ENCODE measurements around the gene SH3PXD2B. TPM values are rescaled to one million over a fixed set of nuclear protein-coding genes. Genes with fewer than 3 reads are reported as not detected.

SH3PXD2B gene
- total RNA-seq, 1 experiment from 2014 or later: 25.9 TPM

GRCh38 chr5:172436879-172437369 is 17.4 kb downstream of the SH3PXD2B start:
- no peak for DNase-seq (ENCODE audit: low read depth)

DNA sequence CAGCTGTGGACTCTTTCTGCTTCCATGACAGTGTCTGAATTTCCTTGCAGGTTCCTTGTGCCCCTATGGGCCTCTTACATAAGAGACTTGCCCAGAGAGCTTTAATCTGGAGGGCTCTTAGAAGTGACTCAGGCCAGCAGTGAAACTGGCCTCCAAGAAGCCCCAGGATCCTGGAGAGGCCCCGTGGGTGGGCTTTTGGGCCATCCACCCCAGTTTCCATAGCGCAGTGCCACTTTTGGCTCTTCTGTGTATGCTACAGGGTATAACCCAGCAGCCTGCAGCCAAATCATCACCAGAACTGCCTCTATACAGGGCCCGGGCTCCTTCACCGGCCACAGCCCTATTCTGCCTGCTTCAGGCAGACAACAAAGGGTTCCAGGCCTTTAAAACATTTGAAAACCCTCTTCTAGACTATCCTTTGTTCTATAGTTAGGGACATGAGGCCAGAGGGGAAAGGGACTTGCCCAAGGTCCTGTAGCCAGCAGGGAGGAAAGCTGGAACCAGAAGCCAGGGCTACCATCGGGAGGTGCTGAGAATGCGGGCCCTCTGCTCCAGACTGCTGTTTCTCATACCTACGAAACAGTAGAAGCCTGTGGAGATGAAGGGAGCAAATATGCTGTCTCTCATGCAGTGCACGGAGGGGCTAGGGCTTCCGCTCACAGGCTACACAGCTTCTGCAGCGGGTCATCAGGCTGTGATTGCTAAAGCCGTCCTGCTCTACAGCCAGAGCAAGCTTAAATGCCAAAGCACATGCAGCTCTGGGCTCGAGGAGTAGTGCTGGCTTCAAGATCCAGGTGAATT is 18.0 kb downstream of the SH3PXD2B start:
- no peak for DNase-seq (ENCODE audit: low read depth)

DNA sequence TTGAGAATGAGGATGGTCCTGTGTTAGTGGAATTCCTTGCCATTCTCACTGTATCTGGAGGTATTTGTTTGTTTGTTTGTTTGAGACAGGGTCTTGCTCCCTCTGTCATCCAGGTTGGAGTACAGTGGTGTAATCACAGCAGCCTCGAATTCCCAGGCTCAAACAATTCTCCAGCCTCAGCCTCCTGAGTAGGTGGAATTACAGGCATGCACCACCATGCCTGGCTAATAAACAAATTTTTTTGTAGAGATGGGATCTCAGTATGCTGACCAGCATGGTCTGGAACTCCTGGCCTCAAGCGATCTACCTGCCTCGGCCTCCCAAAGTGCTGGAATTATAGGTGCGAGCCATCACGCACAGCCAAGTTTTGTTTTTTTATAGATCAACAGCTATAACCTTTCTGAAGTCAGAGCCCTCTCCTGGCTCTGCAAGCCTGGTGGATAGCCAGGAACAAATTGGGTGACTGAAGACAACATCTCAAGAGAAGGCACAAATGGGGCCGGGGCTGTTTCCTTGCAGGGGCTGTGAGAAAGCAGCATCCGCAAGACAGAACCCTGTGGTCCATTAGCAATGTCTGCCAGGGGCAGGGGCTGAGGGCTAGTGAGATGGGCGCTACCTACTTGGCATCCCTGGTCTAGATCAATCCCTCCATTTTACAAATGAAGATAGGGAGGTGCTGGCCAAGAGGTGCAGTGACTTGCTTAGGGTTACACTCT is 18.8 kb downstream of the SH3PXD2B start:
- DNase-seq (ENCODE audit: low read depth): no peak

DNA sequence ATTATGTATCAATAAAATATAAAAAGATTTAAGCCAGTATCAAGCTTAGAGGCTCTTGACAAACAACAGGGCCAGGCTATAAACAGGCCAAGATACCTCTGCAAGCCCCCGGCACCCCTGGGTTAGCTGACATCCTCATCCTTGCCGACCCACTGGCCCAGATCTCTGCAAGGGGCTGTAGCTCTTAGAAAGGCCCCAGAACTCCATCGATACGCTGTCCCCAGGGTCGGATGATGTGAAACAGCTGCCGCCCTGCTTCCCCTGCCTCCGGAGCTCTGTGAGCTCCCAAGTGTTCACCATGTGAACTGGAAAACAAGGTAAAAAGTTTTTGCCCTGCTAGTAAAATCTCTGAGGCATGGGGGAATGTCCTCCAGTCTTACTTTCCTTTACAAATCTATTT is 20.1 kb downstream of the SH3PXD2B start:
- no peak for DNase-seq (ENCODE audit: low read depth)

GRCh38 chr5:172433513-172433912 is 20.8 kb downstream of the SH3PXD2B start:
- no peak for DNase-seq (ENCODE audit: low read depth)

DNA sequence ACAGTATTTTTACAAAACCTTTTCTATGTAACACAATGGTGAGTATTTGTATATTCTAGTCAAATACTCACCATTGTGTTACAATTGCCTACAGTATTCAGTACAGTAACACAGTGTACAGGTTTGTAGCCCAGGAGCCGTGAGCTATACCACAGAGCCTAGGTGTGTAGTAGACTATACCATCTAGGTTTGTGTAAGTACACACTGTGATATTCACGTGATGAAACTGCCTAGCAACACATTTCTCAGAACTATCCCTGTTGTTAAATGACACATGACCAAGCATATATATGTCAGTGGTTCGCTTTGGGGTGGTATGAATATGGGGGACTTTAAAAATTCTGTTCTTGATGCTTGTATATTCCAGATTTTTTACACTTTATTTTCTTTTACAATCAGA is 21.3 kb downstream of the SH3PXD2B start:
- no peak for DNase-seq (ENCODE audit: low read depth)

GRCh38 chr5:172430354-172430753 is 24.0 kb downstream of the SH3PXD2B start:
- no peak for DNase-seq (ENCODE audit: low read depth)

DNA sequence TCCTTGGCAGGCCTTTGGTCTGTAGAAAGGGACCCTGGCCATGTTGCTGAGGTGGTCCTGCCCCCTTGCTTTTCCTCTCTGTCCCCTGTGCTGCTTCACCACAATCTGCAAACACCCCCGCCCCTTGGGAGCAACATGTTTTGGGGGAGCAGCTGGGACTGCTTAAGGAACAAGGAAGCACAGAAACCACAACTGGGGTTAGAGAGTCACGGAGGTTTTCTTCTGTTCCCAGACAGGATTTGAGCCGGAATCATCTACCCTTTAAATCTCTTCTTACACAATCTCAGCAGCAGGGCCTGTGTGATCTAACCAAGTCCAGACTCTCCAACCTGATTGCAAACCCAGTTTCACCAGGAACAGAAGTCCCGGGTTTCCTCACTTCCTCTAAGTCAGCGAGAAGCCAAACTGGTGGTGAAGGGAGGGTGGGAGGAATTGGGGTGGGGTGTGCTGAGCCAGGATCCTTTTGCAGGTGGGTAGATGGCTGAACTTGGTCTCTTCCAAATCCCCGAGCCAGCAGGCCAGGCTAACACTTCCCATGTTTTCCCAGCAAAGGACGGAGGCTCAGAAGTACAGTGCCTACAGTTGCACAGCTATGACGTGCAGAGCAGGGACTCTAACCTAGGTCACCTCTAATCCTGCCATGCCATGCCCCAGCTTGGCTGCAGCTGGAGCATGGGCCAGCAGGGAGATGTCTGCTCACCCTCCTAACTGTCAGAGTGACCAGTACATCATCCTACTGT is 25.0 kb downstream of the SH3PXD2B start:
- DNase-seq (ENCODE audit: low read depth): peak; percentile 90

- DNase-seq (ENCODE audit: low read depth): no peak
Observed at GRCh38 chr5:172428224-172429166, 25.8 kb downstream of the SH3PXD2B start.

GRCh38 chr5:172427202-172427601 is 27.1 kb downstream of the SH3PXD2B start:
- no peak for DNase-seq (ENCODE audit: low read depth)

- no peak for DNase-seq (ENCODE audit: low read depth)
Observed at GRCh38 chr5:172426086-172426485, 28.2 kb downstream of the SH3PXD2B start.

- no peak for DNase-seq (ENCODE audit: low read depth)
Observed at GRCh38 chr5:172425402-172425801, 28.9 kb downstream of the SH3PXD2B start.

DNA sequence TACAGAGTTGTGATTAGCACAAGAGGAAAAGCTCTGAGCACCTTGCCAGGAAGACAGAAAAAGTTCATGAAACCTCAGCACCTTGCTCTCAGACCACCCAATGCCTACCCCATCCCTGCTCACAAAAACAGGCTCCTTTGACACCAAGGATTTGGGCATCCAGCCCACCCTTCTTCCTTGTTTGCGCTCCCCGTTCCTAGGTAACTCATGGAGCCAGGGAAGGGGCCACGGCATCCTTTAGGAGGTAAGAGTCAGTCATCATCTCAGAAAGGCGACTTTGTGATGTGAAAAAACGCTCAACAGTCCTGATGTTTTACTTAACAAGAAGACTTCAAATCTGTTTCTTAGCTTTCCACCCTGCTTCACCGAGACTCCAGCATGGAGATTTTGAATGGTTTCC is 29.5 kb downstream of the SH3PXD2B start:
- DNase-seq (ENCODE audit: low read depth): no peak

DNA sequence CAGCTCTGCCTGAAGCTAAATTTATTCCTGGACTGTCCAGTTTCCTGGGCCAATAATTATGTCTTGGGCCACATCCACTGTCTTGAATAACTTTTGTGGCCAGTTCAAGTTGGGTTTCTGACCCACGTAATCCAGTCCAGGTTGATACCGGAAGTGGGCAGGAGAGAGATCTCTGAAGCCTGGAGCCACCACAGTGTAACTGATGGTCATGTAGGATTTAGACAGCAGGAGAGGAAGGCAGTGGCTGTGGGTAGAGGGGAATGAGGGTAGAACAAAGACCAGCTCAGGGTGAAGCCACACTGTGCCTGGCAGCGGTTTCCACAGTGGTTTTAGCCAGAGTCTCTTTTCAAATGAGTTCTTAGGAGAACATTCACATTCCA is 30.2 kb downstream of the SH3PXD2B start:
- no peak for DNase-seq (ENCODE audit: low read depth)

DNA sequence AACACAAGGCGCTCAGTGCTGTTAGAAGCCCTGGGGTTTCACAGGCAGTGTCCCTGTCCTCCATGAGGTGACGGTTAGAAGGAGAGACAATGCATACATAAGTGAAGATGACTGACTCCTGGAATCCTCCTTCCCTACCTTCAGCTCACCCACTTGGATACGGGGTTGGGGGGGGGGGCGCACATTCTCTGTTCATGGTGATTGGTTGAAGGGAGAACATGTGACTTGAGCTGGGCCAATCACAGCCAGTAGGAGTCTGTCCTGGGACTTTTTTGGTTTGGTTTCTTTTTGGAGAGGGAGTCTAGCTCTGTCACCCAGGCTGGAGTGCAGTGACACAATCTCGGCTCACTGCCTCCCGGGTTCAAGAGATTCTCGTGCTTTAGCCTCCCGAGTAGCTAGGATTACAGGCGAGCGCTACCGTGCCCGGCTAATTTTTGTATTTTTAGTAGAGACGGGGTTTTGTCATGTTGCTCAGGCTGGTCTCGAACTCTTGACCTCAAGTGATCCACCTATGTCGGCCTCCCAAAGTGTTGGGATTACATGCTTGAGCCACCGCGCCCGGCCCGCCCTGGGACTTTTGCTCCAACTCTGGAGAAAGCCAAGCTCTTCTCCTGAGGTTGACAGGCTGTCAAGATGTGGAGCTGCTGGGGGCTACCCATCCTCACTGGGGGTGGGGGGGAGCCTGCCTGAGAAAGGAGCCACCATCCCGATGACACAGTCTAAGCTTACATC is 30.8 kb downstream of the SH3PXD2B start:
- DNase-seq (ENCODE audit: low read depth): no peak

DNA sequence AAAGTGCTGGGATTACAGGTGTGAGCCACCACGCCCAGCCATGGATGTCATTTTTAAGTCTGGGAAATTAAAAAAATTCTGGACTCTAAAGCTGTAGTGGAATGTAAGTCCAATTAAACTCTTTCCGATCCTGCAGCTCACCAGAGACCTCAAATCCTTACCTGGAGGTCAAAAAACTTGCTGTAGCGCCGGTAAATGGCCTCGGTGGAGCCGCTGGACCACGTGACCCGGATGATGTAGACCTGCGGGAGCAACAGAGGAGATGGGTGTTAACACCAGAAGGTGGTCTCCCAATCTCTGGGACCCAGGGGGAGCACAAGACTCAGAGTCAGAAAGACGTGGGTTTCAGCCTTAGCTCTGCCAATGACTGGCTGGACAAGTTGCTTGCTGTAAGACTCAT is 32.1 kb downstream of the SH3PXD2B start:
- DNase-seq (ENCODE audit: low read depth): no peak

DNA sequence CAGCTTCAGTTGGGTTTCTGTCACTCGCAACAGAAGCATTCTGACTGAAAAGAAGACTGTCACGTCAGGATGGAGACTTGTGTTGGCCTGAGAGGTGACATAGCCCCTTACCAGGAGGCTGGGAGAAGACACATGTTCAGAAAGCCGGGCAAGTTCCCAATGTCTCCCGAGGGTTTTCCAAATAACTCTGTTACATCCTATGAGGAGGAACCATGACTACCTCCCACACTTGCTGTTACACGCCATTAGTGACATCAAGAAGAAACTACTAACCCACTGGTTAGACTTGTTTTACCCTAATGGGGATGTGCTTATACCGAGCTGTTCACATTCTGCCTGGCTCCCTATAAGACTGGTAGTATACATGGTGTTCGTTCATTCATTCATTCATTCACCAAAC is 33.3 kb downstream of the SH3PXD2B start:
- DNase-seq (ENCODE audit: low read depth): no peak

DNA sequence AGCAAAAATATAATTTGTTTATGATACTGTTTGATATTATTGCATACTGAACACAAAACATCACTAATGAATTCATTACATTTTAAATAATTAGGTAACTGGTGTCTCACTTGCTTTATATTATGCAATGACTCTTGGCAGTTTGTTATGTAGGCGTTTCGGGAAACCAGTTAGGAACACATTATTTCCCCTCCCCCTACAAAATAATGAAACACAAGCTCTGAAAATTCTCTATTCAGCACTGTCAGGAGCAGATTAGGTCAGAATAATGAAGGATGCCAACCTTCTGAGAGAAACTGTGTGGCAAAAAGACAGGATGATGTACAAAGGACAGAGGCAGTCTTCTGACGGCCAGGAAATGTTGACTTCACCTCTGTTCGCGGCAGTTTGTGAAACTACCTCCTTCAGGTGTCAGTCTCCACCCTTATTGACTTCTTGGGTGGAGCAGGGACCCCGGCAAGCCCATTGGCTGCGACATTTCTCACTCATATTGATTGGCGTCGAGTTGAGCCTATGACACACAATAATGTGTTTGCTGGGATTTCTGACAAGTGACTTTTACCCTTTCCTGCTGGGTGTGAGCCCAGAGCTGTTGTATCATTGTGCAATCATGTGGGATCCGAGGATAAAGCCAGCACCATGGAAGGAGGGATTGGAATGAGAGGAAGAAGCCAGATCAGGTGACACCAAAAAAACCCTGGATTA is 33.9 kb downstream of the SH3PXD2B start:
- DNase-seq (ENCODE audit: low read depth): peak; percentile 94

- no peak for DNase-seq (ENCODE audit: low read depth)
Observed at GRCh38 chr5:172418862-172419814, 35.2 kb downstream of the SH3PXD2B start.

All from LHCN-M2 (cell line).